HEK293 (cell line): ENCODE results near the gene PARD3.

Experiments
- PRDM1 ChIP-seq: fragments of 450-650 bp; formaldehyde crosslinking; IDR thresholded peaks from 2 replicates; pipeline ENCODE4; 2016; ENCODE audit warnings: missing biosample characterization, missing genetic modification characterization
- SETDB1 ChIP-seq: IDR thresholded peaks from one replicate; pipeline ENCODE4 v1.6.1; 2017; ENCODE audit warnings: mild to moderate bottlenecking, low read length, moderate library complexity, mixed read lengths; ENCODE audit not compliant: insufficient read length
- TCF7L2 ChIP-seq: IDR thresholded peaks from 2 replicates; pipeline ENCODE4 v1.6.1; 2011; ENCODE audit warnings: low read depth, mild to moderate bottlenecking, inconsistent platforms, low read length, moderate library complexity, borderline replicate concordance
- ZNF112 ChIP-seq: fragments of 450-650 bp; formaldehyde crosslinking; IDR thresholded peaks from 2 replicates; pipeline ENCODE4 v1.5.0; 2017; ENCODE audit warnings: missing biosample characterization, missing genetic modification characterization
- ZNF311 ChIP-seq: fragments of 450-650 bp; formaldehyde crosslinking; IDR thresholded peaks from 2 replicates; pipeline ENCODE4 v1.5.1; 2017; ENCODE audit warnings: missing biosample characterization, missing genetic modification characterization, borderline replicate concordance
- ZNF324 ChIP-seq: fragments of 450-650 bp; formaldehyde crosslinking; IDR thresholded peaks from 2 replicates; pipeline ENCODE4 v1.5.1; 2016; ENCODE audit warnings: missing biosample characterization, missing genetic modification characterization
- ZNF394 ChIP-seq: fragments of 450-650 bp; formaldehyde crosslinking; IDR thresholded peaks from 2 replicates; pipeline ENCODE4 v1.5.1; 2016; ENCODE audit warnings: missing biosample characterization, missing genetic modification characterization, mild to moderate bottlenecking, moderate library complexity, borderline replicate concordance
- TF ChIP-seq, protein P1 (sequence below): fragments of 450-650 bp; formaldehyde crosslinking; IDR thresholded peaks from 2 replicates; pipeline ENCODE4 v1.5.1; 2016; ENCODE audit warnings: missing biosample characterization, missing genetic modification characterization
- TF ChIP-seq, protein P2 (sequence below): fragments of 450-650 bp; formaldehyde crosslinking; IDR thresholded peaks from 2 replicates; pipeline ENCODE4 v1.5.1; 2016; ENCODE audit warnings: missing biosample characterization, missing genetic modification characterization
- TF ChIP-seq, protein P3 (sequence below): fragments of 450-650 bp; formaldehyde crosslinking; IDR thresholded peaks from 2 replicates; pipeline ENCODE4 v1.5.1; 2016; ENCODE audit warnings: missing biosample characterization, missing genetic modification characterization

DNA sequence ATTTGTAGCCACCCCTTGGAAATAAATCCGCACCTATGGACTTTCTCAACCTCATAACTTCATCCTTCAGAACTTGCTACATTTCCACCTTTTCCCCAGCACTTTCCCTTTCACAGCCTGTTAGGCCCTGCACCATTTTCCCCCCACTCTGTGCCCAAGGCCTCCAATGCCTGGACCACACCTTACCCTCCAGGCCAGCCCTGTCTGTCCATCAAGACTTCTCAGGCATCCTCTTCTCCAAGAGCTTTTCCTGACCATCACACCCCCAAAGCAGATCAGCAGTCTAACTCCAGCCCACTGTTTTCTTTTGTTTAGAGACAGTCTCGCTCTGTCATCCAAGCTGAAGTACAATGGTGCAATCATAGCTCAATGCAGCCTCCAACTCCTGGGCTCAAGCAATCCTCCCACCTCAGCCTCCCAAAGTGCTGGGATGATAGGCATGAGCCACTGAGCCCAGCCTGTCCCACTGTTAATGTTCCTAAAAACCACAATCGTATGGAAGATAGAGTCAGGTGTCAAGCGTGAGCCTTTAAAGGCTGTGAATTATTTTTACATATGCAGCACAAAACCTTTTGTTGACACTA is 116.8 kb downstream of the PARD3 start:
- TF ChIP-seq PRDM1 (tag by site-specific recombination) (peak; percentile 84), ZNF112 (no peak), ZNF324 (tag by site-specific recombination) (no peak), ZNF394 (tag by site-specific recombination) (no peak), TCF7L2 (no peak), SETDB1 (no peak), ZNF311 (tag by site-specific recombination) (no peak)
- TF ChIP-seq, protein P1, sequence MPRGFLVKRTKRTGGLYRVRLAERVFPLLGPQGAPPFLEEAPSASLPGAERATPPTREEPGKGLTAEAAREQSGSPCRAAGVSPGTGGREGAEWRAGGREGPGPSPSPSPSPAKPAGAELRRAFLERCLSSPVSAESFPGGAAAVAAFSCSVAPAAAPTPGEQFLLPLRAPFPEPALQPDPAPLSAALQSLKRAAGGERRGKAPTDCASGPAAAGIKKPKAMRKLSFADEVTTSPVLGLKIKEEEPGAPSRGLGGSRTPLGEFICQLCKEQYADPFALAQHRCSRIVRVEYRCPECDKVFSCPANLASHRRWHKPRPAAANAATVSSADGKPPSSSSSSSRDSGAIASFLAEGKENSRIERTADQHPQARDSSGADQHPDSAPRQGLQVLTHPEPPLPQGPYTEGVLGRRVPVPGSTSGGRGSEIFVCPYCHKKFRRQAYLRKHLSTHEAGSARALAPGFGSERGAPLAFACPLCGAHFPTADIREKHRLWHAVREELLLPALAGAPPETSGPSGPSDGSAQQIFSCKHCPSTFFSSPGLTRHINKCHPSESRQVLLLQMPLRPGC (tag by site-specific recombination): no peak
- TF ChIP-seq, protein P2, sequence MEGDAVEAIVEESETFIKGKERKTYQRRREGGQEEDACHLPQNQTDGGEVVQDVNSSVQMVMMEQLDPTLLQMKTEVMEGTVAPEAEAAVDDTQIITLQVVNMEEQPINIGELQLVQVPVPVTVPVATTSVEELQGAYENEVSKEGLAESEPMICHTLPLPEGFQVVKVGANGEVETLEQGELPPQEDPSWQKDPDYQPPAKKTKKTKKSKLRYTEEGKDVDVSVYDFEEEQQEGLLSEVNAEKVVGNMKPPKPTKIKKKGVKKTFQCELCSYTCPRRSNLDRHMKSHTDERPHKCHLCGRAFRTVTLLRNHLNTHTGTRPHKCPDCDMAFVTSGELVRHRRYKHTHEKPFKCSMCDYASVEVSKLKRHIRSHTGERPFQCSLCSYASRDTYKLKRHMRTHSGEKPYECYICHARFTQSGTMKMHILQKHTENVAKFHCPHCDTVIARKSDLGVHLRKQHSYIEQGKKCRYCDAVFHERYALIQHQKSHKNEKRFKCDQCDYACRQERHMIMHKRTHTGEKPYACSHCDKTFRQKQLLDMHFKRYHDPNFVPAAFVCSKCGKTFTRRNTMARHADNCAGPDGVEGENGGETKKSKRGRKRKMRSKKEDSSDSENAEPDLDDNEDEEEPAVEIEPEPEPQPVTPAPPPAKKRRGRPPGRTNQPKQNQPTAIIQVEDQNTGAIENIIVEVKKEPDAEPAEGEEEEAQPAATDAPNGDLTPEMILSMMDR (tag by site-specific recombination): no peak
- TF ChIP-seq, protein P3, sequence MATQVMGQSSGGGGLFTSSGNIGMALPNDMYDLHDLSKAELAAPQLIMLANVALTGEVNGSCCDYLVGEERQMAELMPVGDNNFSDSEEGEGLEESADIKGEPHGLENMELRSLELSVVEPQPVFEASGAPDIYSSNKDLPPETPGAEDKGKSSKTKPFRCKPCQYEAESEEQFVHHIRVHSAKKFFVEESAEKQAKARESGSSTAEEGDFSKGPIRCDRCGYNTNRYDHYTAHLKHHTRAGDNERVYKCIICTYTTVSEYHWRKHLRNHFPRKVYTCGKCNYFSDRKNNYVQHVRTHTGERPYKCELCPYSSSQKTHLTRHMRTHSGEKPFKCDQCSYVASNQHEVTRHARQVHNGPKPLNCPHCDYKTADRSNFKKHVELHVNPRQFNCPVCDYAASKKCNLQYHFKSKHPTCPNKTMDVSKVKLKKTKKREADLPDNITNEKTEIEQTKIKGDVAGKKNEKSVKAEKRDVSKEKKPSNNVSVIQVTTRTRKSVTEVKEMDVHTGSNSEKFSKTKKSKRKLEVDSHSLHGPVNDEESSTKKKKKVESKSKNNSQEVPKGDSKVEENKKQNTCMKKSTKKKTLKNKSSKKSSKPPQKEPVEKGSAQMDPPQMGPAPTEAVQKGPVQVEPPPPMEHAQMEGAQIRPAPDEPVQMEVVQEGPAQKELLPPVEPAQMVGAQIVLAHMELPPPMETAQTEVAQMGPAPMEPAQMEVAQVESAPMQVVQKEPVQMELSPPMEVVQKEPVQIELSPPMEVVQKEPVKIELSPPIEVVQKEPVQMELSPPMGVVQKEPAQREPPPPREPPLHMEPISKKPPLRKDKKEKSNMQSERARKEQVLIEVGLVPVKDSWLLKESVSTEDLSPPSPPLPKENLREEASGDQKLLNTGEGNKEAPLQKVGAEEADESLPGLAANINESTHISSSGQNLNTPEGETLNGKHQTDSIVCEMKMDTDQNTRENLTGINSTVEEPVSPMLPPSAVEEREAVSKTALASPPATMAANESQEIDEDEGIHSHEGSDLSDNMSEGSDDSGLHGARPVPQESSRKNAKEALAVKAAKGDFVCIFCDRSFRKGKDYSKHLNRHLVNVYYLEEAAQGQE (tag by site-specific recombination): no peak
